Smooth muscle cell (in vitro differentiated cells): ENCODE data around the gene C2orf74. TPM values are rescaled to one million over a fixed set of nuclear protein-coding genes. Genes with fewer than 3 reads are reported as not detected.
"Not testable (repeated sequence)": the region's sequence is repeated elsewhere in the genome, so short reads cannot be mapped to it uniquely, and the experiment has no call there.

ENCODE experiments used
- DNase-seq: peaks from one replicate; lab custom pipeline; 2025; ENCODE audit not compliant: unreplicated experiment; lab: John Stamatoyannopoulos, UW
- H2AFZ ChIP-seq: fragments of 200-600 bp; sonication (generic); 2 replicates; pipeline ENCODE4 v1.6.0; 2016; ENCODE audit warnings: antibody characterized with exemption, low read depth, mild to moderate bottlenecking
- H3F3A ChIP-seq: fragments of 200-600 bp; sonication (generic); 2 replicates; pipeline ENCODE4 v1.6.0; 2017; ENCODE audit warnings: antibody characterized with exemption, low read depth
- H3K27ac ChIP-seq: fragments of 200-600 bp; sonication (generic); 2 replicates; pipeline ENCODE4 v1.5.1; 2016; ENCODE audit warnings: low read depth, mild to moderate bottlenecking
- H3K27me3 ChIP-seq: fragments of 200-600 bp; sonication (generic); 2 replicates; pipeline ENCODE4 v1.6.1; 2016; ENCODE audit warnings: low read depth, mild to moderate bottlenecking
- H3K36me3 ChIP-seq: fragments of 200-600 bp; sonication (generic); 2 replicates; pipeline ENCODE4 v1.5.1; 2016; ENCODE audit warnings: low read depth
- H3K4me1 ChIP-seq: fragments of 200-600 bp; sonication (generic); 2 replicates; pipeline ENCODE4 v1.5.1; 2016; ENCODE audit warnings: low read depth
- H3K4me2 ChIP-seq: fragments of 200-600 bp; sonication (generic); 2 replicates; pipeline ENCODE4 v1.6.0; 2016; ENCODE audit warnings: mild to moderate bottlenecking
- H3K4me3 ChIP-seq: fragments of 200-600 bp; sonication (generic); 2 replicates; pipeline ENCODE4 v1.5.1; 2016; ENCODE audit warnings: mild to moderate bottlenecking
- H3K79me2 ChIP-seq: fragments of 200-600 bp; sonication (generic); 2 replicates; pipeline ENCODE4 v1.6.0; 2016; ENCODE audit warnings: low read depth, mild to moderate bottlenecking
- H3K9ac ChIP-seq: fragments of 200-600 bp; sonication (generic); 2 replicates; pipeline ENCODE4 v1.6.0; 2016; ENCODE audit warnings: low read depth
- H3K9me3 ChIP-seq: fragments of 200-600 bp; sonication (generic); replicated peaks from 2 replicates; pipeline ENCODE4 v1.5.1; 2016; ENCODE audit warnings: low read depth
- H4K20me1 ChIP-seq: fragments of 200-600 bp; sonication (generic); 2 replicates; pipeline ENCODE4 v1.6.0; 2016; ENCODE audit warnings: low read depth
- WGBS: methylation state at CpG from one replicate; pipeline ENCODE4 v1.1.7; 2016; ENCODE audit warnings: low lambda C conversion rate; 5-methylcytosine and 5-hydroxymethylcytosine counted together
- polyA plus RNA-seq: library from polyadenylated mRNA; unstranded; fragments of >200 nt; fragmentation: Nextera tagmentation; extraction: Ambion mirVana; gene quantifications from 2 replicates; pipeline ENCODE4 v1.2.1, GENCODE V29; 2016
- total RNA-seq: library from RNA; depleted of rRNA; stranded (reverse); fragments of >200 nt; gene quantifications from 2 replicates; pipeline ENCODE4 v1.2.3, GENCODE V29; 2014
- TF ChIP-seq, protein P1 (sequence below): fragments of 200-600 bp; sonication (generic); IDR thresholded peaks from 2 replicates; pipeline ENCODE4 v1.5.1; 2017; ENCODE audit warnings: borderline replicate concordance, mild to moderate bottlenecking, antibody characterized with exemption; ENCODE audit not compliant: insufficient read depth, poor library complexity, severe bottlenecking

C2orf74 gene
- total and polyA plus RNA-seq, 2 experiments from 2014 or later = 4.2 to 7.9 TPM

GRCh38 chr2:61145990-61146389 is 16.0 kb upstream of the C2orf74 start:
- H4K20me1 ChIP-seq = no peaks in the 10 kb centered on the region
- no peaks in the 10 kb centered on the region for H3K9me3 ChIP-seq
- H3K27me3 ChIP-seq = no peaks in the 10 kb centered on the region
- H3K4me3 ChIP-seq = no peak overlapping the region
- peaks cover 5% of the 10 kb centered on the region for H3K4me1 ChIP-seq
- no peak overlapping the region for H3K9ac ChIP-seq
- WGBS = 97% methylated on average over 2 of the region's 2 CpGs
- no peak overlapping the region for H3K27ac ChIP-seq
- no peaks in the 10 kb centered on the region for H3K79me2 ChIP-seq
- H3F3A ChIP-seq = peaks cover 4% of the 10 kb centered on the region
- no peaks in the 10 kb centered on the region for H3K36me3 ChIP-seq
- H2AFZ ChIP-seq = no peak overlapping the region
- TF ChIP-seq, protein P1, sequence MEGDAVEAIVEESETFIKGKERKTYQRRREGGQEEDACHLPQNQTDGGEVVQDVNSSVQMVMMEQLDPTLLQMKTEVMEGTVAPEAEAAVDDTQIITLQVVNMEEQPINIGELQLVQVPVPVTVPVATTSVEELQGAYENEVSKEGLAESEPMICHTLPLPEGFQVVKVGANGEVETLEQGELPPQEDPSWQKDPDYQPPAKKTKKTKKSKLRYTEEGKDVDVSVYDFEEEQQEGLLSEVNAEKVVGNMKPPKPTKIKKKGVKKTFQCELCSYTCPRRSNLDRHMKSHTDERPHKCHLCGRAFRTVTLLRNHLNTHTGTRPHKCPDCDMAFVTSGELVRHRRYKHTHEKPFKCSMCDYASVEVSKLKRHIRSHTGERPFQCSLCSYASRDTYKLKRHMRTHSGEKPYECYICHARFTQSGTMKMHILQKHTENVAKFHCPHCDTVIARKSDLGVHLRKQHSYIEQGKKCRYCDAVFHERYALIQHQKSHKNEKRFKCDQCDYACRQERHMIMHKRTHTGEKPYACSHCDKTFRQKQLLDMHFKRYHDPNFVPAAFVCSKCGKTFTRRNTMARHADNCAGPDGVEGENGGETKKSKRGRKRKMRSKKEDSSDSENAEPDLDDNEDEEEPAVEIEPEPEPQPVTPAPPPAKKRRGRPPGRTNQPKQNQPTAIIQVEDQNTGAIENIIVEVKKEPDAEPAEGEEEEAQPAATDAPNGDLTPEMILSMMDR = no peak
- peak overlapping the region; percentile 97 for H3K4me2 ChIP-seq
- no peak for DNase-seq

- not testable (repeated sequence) for H3K4me2 ChIP-seq, H3K36me3 ChIP-seq, H3K4me1 ChIP-seq, H2AFZ ChIP-seq, H3K79me2 ChIP-seq, H3F3A ChIP-seq, H3K27me3 ChIP-seq, H3K9me3 ChIP-seq, H4K20me1 ChIP-seq, DNase-seq, H3K9ac ChIP-seq, H3K27ac ChIP-seq, H3K4me3 ChIP-seq
- 97% methylated on average over 5 of the region's 5 CpGs for WGBS
Observed at GRCh38 chr2:61148091-61148490, 13.9 kb upstream of the C2orf74 start.

DNA sequence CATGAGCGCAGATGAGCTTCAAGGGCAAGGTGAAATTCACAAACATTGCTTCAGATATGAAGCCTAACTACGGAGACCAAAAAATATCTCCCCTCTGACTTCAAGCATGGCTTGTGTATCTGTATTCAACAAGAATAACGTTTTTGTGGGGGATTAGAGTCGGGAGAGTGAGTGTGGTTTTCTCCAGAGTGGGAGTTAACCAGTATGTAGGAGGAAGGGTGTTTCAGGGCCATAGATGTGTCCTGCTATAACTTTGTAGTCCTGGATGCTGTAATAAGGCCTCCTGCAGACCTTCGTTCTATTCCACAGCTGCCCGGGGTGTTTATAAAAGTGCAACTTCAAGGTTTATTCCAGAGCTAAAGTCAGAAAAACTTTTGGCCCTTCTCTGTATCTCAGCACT is 12.9 kb upstream of the C2orf74 start:
- H3K4me1 ChIP-seq = peaks cover 5% of the 10 kb centered on the region
- no peak overlapping the region for H2AFZ ChIP-seq
- no peaks in the 10 kb centered on the region for H4K20me1 ChIP-seq
- H3K4me3 ChIP-seq = no peak overlapping the region
- no peaks in the 10 kb centered on the region for H3K79me2 ChIP-seq
- 90% methylated on average over 6 of the region's 6 CpGs for WGBS
- TF ChIP-seq, protein P1 = no peak
- H3K36me3 ChIP-seq = no peaks in the 10 kb centered on the region
- no peak overlapping the region for H3K4me2 ChIP-seq
- no peaks in the 10 kb centered on the region for H3K9me3 ChIP-seq
- H3K9ac ChIP-seq = no peak overlapping the region
- H3K27ac ChIP-seq = no peak overlapping the region
- H3K27me3 ChIP-seq = no peaks in the 10 kb centered on the region
- peaks cover 4% of the 10 kb centered on the region for H3F3A ChIP-seq
- no peak for DNase-seq

DNA sequence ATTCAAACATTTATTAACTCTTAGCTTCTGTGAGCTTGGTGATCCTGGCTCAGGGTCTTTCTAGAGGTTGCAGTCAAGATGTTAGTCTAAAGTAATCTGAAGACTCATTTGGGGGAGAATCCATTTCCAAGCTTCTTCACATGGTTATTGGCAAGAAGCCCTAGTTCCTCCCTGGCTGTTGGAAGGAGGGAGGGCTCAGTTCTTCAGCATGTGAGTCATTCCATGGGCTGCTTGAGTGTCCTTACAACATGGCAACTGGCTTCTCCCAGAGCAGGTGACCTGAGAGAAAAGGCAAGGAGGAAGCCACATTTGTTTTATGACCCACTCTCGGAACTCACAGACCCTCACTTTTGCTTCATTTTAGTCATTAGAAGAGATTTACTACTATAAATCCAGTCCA is 10.6 kb upstream of the C2orf74 start:
- H3K9ac ChIP-seq = no peak overlapping the region
- DNase-seq = no peak
- H3F3A ChIP-seq = no peaks in the 10 kb centered on the region
- H3K4me1 ChIP-seq = no peaks in the 10 kb centered on the region
- WGBS = 95% methylated on average over 1 of the region's 1 CpG
- H4K20me1 ChIP-seq = no peaks in the 10 kb centered on the region
- H3K27ac ChIP-seq = no peak overlapping the region
- H3K36me3 ChIP-seq = no peaks in the 10 kb centered on the region
- H3K4me2 ChIP-seq = no peak overlapping the region
- H3K9me3 ChIP-seq = no peaks in the 10 kb centered on the region
- no peaks in the 10 kb centered on the region for H3K27me3 ChIP-seq
- no peak overlapping the region for H3K4me3 ChIP-seq
- no peak overlapping the region for H2AFZ ChIP-seq
- no peaks in the 10 kb centered on the region for H3K79me2 ChIP-seq
- TF ChIP-seq, protein P1 = no peak
